H1 (cell line): ENCODE measurements around the gene CYRIA. TPM values are rescaled to one million over a fixed set of nuclear protein-coding genes. Genes with fewer than 3 reads are reported as not detected.

Experiments used
- CTCF ChIA-PET: fragments of 300-600 bp; sonication (Branson Sonifier 250); formaldehyde crosslinking; loops from one replicate; lab custom pipeline; 2021; ENCODE audit not compliant: partially characterized antibody; lab: Charles Lee
- POLR2A ChIA-PET: fragments of 300-600 bp; sonication (Branson Sonifier 250); formaldehyde crosslinking; loops from one replicate; lab custom pipeline; 2021; ENCODE audit warnings: inconsistent platforms; ENCODE audit not compliant: partially characterized antibody; lab: Charles Lee
- DNase-seq, 2 experiments: peaks; one replicate each; pipeline versions ENCODE4 v3.0.0 to v3.0.0-alpha.2; 2010 to 2022; ENCODE audit warnings: low spot score in 2 of 2, low read depth in 1 of 2, mixed read lengths in 1 of 2
- FAIRE-seq: peaks from 2 replicates; lab custom pipeline; 2011; peaks lifted over from hg19 to GRCh38; lab: Jason Lieb, UNC
- H2AFZ ChIP-seq: 2 replicates; pipeline ENCODE4 v1.8.1; 2012; ENCODE audit warnings: low read length, inconsistent platforms
- H2AK5ac ChIP-seq: 2 replicates; pipeline ENCODE4 v1.6.1; 2013; ENCODE audit warnings: low read depth, low read length
- H2BK120ac ChIP-seq: replicated peaks from 2 replicates; pipeline ENCODE3; 2013; ENCODE audit warnings: low read depth, low read length, inconsistent platforms
- H2BK12ac ChIP-seq: 2 replicates; pipeline ENCODE4 v1.6.1; 2013; ENCODE audit warnings: low read depth, low read length
- H2BK15ac ChIP-seq: 2 replicates; pipeline ENCODE4 v1.6.1; 2013; ENCODE audit warnings: low read length
- H2BK20ac ChIP-seq: 2 replicates; pipeline ENCODE4 v1.6.1; 2013; ENCODE audit warnings: low read length
- H2BK5ac ChIP-seq: 2 replicates; pipeline ENCODE4 v1.6.1; 2013; ENCODE audit warnings: low read depth, low read length
- H3K14ac ChIP-seq: 2 replicates; pipeline ENCODE4 v1.6.1; 2013; ENCODE audit warnings: inconsistent platforms; ENCODE audit not compliant: insufficient read length
- H3K18ac ChIP-seq: 2 replicates; pipeline ENCODE4 v1.6.1; 2013; ENCODE audit warnings: low read length; ENCODE audit errors: extremely low read depth
- H3K23ac ChIP-seq: 2 replicates; pipeline ENCODE4 v1.6.1; 2013; ENCODE audit warnings: inconsistent platforms; ENCODE audit not compliant: insufficient read length
- H3K23me2 ChIP-seq: 2 replicates; pipeline ENCODE4 v1.6.1; 2013; ENCODE audit warnings: low read depth, low read length
- H3K27ac ChIP-seq: 2 replicates; pipeline ENCODE4 v1.6.1; 2011; ENCODE audit warnings: low read depth, low read length, inconsistent platforms
- H3K27me3 ChIP-seq, 4 experiments: replicated peaks in 1 of 4; 1 replicate in 1 of 4; 2 replicates in 3 of 4; pipeline versions ENCODE4 v1.6.1 to v1.8.1; 2011 to 2013; ENCODE audit warnings: low read length in 3 of 4, mild to moderate bottlenecking in 3 of 4, inconsistent platforms in 2 of 4, mixed read lengths in 2 of 4, moderate library complexity in 1 of 4; ENCODE audit not compliant: control insufficient read depth in 3 of 4, insufficient read depth in 3 of 4; ENCODE audit errors: extremely low read depth in 1 of 4
- H3K36me3 ChIP-seq, 4 experiments: 2 replicates each; pipeline versions ENCODE4 v1.6.1 to v1.8.1; 2011 to 2013; ENCODE audit warnings: mild to moderate bottlenecking in 4 of 4, low read length in 3 of 4, moderate library complexity in 2 of 4, control low read depth in 1 of 4, inconsistent platforms in 1 of 4; ENCODE audit not compliant: insufficient read depth in 4 of 4, control insufficient read depth in 2 of 4
- H3K4ac ChIP-seq: replicated peaks from 2 replicates; pipeline ENCODE3; 2013; ENCODE audit warnings: low read length, low read depth, mixed read lengths, inconsistent platforms; ENCODE audit not compliant: insufficient read length
- H3K4me1 ChIP-seq, 4 experiments: replicated peaks in 1 of 4; 1 replicate in 1 of 4; 2 replicates in 3 of 4; pipeline versions ENCODE4 v1.6.1 to v1.8.1; 2011 to 2013; ENCODE audit warnings: low read length in 3 of 4, inconsistent platforms in 2 of 4, mixed read lengths in 1 of 4; ENCODE audit not compliant: insufficient read depth in 4 of 4, control insufficient read depth in 3 of 4
- H3K4me2 ChIP-seq, 2 experiments: 2 replicates each; pipeline versions ENCODE4 v1.6.1 to v1.8.1; 2011 to 2013; ENCODE audit warnings: low read depth in 2 of 2, low read length in 2 of 2, control low read depth in 1 of 2, inconsistent platforms in 1 of 2, mild to moderate bottlenecking in 1 of 2; ENCODE audit not compliant: insufficient read depth in 1 of 2
- H3K4me3 ChIP-seq, 4 experiments: fragments of 200-600, 300-600 bp in 1 of 4; sonication (generic), shearing (Covaris generic), sonication (Bioruptor Twin) in 1 of 4; 2 replicates each; pipeline versions ENCODE4 v1.5.1 to v1.8.1; 2011 to 2016; ENCODE audit warnings: low read length in 4 of 4, low read depth in 3 of 4, control low read depth in 2 of 4, inconsistent platforms in 2 of 4, mild to moderate bottlenecking in 2 of 4, mixed read lengths in 1 of 4, moderate library complexity in 1 of 4; ENCODE audit not compliant: insufficient read depth in 2 of 4; ENCODE audit errors: extremely low read depth in 1 of 4
- H3K56ac ChIP-seq: replicated peaks from 2 replicates; pipeline ENCODE3; 2013; ENCODE audit warnings: low read depth, mild to moderate bottlenecking, mixed read lengths, low read length, inconsistent platforms; ENCODE audit not compliant: insufficient read length
- H3K79me1 ChIP-seq: 2 replicates; pipeline ENCODE4 v1.6.1; 2013; ENCODE audit warnings: low read depth, low read length, control low read depth
- H3K79me2 ChIP-seq, 2 experiments: 2 replicates each; pipeline versions ENCODE4 v1.6.1 to v1.8.1; 2012 to 2013; ENCODE audit warnings: low read length in 2 of 2, mild to moderate bottlenecking in 2 of 2, inconsistent platforms in 1 of 2; ENCODE audit not compliant: insufficient read depth in 2 of 2, control insufficient read depth in 1 of 2
- H3K9ac ChIP-seq, 4 experiments: replicated peaks in 1 of 4; 1 replicate in 1 of 4; 2 replicates in 3 of 4; pipeline versions ENCODE4 v1.6.1 to v1.8.1; 2011 to 2013; ENCODE audit warnings: low read depth in 3 of 4, low read length in 3 of 4, control low read depth in 2 of 4, mild to moderate bottlenecking in 2 of 4, moderate library complexity in 2 of 4, inconsistent platforms in 1 of 4; ENCODE audit errors: extremely low read depth in 1 of 4
- H3K9me3 ChIP-seq, 2 experiments: 2 replicates each; pipeline versions ENCODE4 v1.6.1 to v1.8.1; 2012 to 2013; ENCODE audit warnings: mild to moderate bottlenecking in 2 of 2, moderate library complexity in 2 of 2, control low read depth in 1 of 2, inconsistent platforms in 1 of 2, low read depth in 1 of 2, low read length in 1 of 2, mixed read lengths in 1 of 2; ENCODE audit not compliant: insufficient read depth in 2 of 2
- H4K20me1 ChIP-seq, 2 experiments: replicated peaks in 1 of 2; 2 replicates each; pipeline versions ENCODE3 to v1.8.1; 2011 to 2013; ENCODE audit warnings: inconsistent platforms in 2 of 2, low read length in 2 of 2, mild to moderate bottlenecking in 1 of 2; ENCODE audit not compliant: insufficient read depth in 2 of 2, control insufficient read depth in 1 of 2
- H4K5ac ChIP-seq: 2 replicates; pipeline ENCODE4 v1.6.1; 2013; ENCODE audit warnings: low read length, low read depth, mixed read lengths, inconsistent platforms; ENCODE audit not compliant: insufficient read length
- H4K8ac ChIP-seq: 2 replicates; pipeline ENCODE4 v1.8.0; 2013; ENCODE audit warnings: mild to moderate bottlenecking, moderate library complexity, low read length, inconsistent platforms; ENCODE audit not compliant: insufficient read depth; ENCODE audit errors: extremely low read depth
- H4K91ac ChIP-seq: replicated peaks from 2 replicates; pipeline ENCODE3; 2013; ENCODE audit warnings: low read length, mixed read lengths, inconsistent platforms; ENCODE audit not compliant: insufficient read length
- ATF3 ChIP-seq: IDR thresholded peaks from 2 replicates; pipeline ENCODE4 v1.6.1; 2011; ENCODE audit warnings: low read depth, mild to moderate bottlenecking, low read length; ENCODE audit not compliant: insufficient read depth
- BCL11A ChIP-seq, 2 experiments: IDR thresholded peaks; one replicate each; pipeline ENCODE4 v1.6.1; 2011; ENCODE audit warnings: low read depth in 2 of 2, low read length in 2 of 2, mild to moderate bottlenecking in 2 of 2
- CTBP2 ChIP-seq: IDR thresholded peaks from 2 replicates; pipeline ENCODE4 v1.7.0; 2011; ENCODE audit warnings: borderline replicate concordance, mild to moderate bottlenecking, moderate library complexity, mixed read lengths, low read length; ENCODE audit not compliant: insufficient read depth, insufficient read length
- POLR2AphosphoS5 ChIP-seq: IDR thresholded peaks from 2 replicates; pipeline ENCODE4 v1.6.1; 2011; ENCODE audit warnings: low read depth, low read length
- SAP30 ChIP-seq: fragments of 300-600 bp; sonication (generic); IDR thresholded peaks from 2 replicates; pipeline ENCODE4 v1.7.1; 2012; ENCODE audit warnings: low read length, moderate library complexity, mild to moderate bottlenecking, inconsistent platforms; ENCODE audit not compliant: insufficient read depth, insufficient replicate concordance
- SIRT6 ChIP-seq: IDR thresholded peaks from one replicate; pipeline ENCODE4 v1.7.1; 2012; ENCODE audit warnings: low read length, inconsistent platforms
- SP1 ChIP-seq: IDR thresholded peaks from 2 replicates; pipeline ENCODE4 v1.6.1; 2011; ENCODE audit warnings: low read depth, low read length
- SP2 ChIP-seq: IDR thresholded peaks from 2 replicates; pipeline ENCODE4 v1.6.1; 2012; ENCODE audit warnings: mild to moderate bottlenecking, low read length, inconsistent platforms
- SRF ChIP-seq: IDR thresholded peaks from 2 replicates; pipeline ENCODE4 v1.6.1; 2011; ENCODE audit warnings: mild to moderate bottlenecking, low read depth, low read length, moderate library complexity
- SUZ12 ChIP-seq: fragments of 200-600 bp; sonication (generic); IDR thresholded peaks from 2 replicates; pipeline ENCODE4 v1.6.1; 2012; ENCODE audit warnings: mild to moderate bottlenecking, inconsistent platforms, low read length, moderate library complexity, mixed read lengths
- USF2 ChIP-seq: IDR thresholded peaks from 2 replicates; pipeline ENCODE4 v1.6.1; 2011; ENCODE audit warnings: low read length, improper control_type of control experiment
- WGBS, 2 experiments: shearing (Covaris generic) in 1 of 2; methylation state at CpG; one replicate each; pipeline versions ENCODE4 v1.1.6 to v1.1.7; 2013 to 2015; ENCODE audit warnings: low lambda C conversion rate in 2 of 2, mixed read lengths in 2 of 2, inconsistent platforms in 1 of 2, low coverage in 1 of 2, missing lambda C conversion rate in 1 of 2; ENCODE audit not compliant: insufficient replicate concordance in 2 of 2, insufficient coverage in 1 of 2, insufficient read length in 1 of 2; ENCODE audit errors: extremely low coverage in 1 of 2, missing lambda C conversion rate in 1 of 2; 5-methylcytosine and 5-hydroxymethylcytosine counted together
- polyA plus RNA-seq, 7 experiments: library from polyadenylated mRNA; depleted of rRNA in 3 of 7; stranded (reverse) in 5 of 7; unstranded in 2 of 7; fragments of >200 nt in 5 of 7; fragments of 200-250 nt in 2 of 7; gene quantifications; 1 replicate in 5 of 7; 2 replicates in 1 of 7; 4 replicates in 1 of 7; pipeline versions ENCODE4 v1.2.1 to v1.2.3, GENCODE V29; 2011 to 2013; ENCODE audit warnings: missing spikeins in 2 of 7, mixed read lengths in 2 of 7
- total RNA-seq: library from RNA; stranded (reverse); fragmentation: NEBNext Ultra II Directional; extraction: Animal tissue kit (Norgen Biotek cat#: 25700); gene quantifications from 2 replicates; pipeline ENCODE4 v1.2.1, GENCODE V29; 2021

CYRIA gene
- total and polyA plus RNA-seq, 2 of the 8 experiments (the other 6 are each of a cell fraction or from before 2014, with no cell fraction given), result 1.5 to 9.8 TPM

GRCh38 chr2:16700551-16701259, 35.1 kb upstream of the CYRIA start:
- Histone ChIP-seq H3K4me1 (no peaks in the 10 kb centered on the region), H3K79me1 (no peaks in the 10 kb centered on the region), H2BK15ac (no peak overlapping the region), H4K20me1 (no peaks in the 10 kb centered on the region), H3K23me2 (no peaks in the 10 kb centered on the region), H3K9me3 (no peaks in the 10 kb centered on the region), H3K23ac (no peak overlapping the region), H3K36me3 (no peaks in the 10 kb centered on the region), H3K56ac (no peak overlapping the region), H2BK20ac (no peak overlapping the region), H3K4ac (no peak overlapping the region), H4K5ac (no peak overlapping the region), H2BK12ac (no peak overlapping the region), H2AK5ac (no peak overlapping the region), H3K9ac (no peak overlapping the region), H4K91ac (no peak overlapping the region), H3K79me2 (no peaks in the 10 kb centered on the region), H4K8ac (no peak overlapping the region), H3K4me3 (no peak overlapping the region), H2AFZ (peak overlapping the region; percentile 49; the same call in 1 of the 2 replicates), H3K27ac (no peak overlapping the region), H3K14ac (no peak overlapping the region), H3K18ac (no peak overlapping the region), H3K4me2 (no peak overlapping the region), H3K27me3 (no peaks in the 10 kb centered on the region), H2BK5ac (no peak overlapping the region), H2BK120ac (no peak overlapping the region)
- WGBS, 2 experiments, result 93% methylated on average over 11 of the region's 11 CpGs; no CpG with 5 or more reads in 1 of the 2 experiments
- no peak for DNase-seq
- ChIA-PET POLR2A (no interaction called here), CTCF (interaction anchor here (0.9 to 1.4 kb wide), 3 partner anchors 22 to 177 kb away, joined by 3 to 5 read pairs (median 3); no protein-coding TSS in a partner anchor)
- TF ChIP-seq SRF (no peak), ATF3 (no peak), POLR2AphosphoS5 (no peak), CTBP2 (no peak), USF2 (no peak), SP2 (no peak), SAP30 (no peak), BCL11A (IDR thresholded peaks at IDR 0.05; ENCODE audit: low read depth in 2 of 2, low read length in 2 of 2) (no peak), SUZ12 (no peak), SIRT6 (no peak), SP1 (no peak)
- FAIRE-seq, result no peak
